ENCODE data around the gene POU3F2. TPM values are rescaled to one million over a fixed set of nuclear protein-coding genes. Genes with fewer than 3 reads are reported as not detected.

POU3F2 gene
- total and polyA plus RNA-seq, 2 of the 13 experiments (the other 11 are each of a cell fraction or from before 2014, with no cell fraction given) = not detected

GRCh38 chr6:98824162-98824901 is 10.0 kb upstream of the POU3F2 start:
- intact Hi-C loops (cut with micrococcal nuclease; ENCODE audit: unreplicated experiment) (no loop called here), in situ Hi-C loops (cut with HindIII; ENCODE audit: extremely low pct_ligation_motif_present, low pct_unique_long_range_greater_than_20kb) (no loop called here)
- H3K36me3 ChIP-seq (replicated peaks in 1 of 2; ENCODE audit: control insufficient read depth in 1 of 2, insufficient read depth in 2 of 2, low read length in 2 of 2) = no peaks in the 10 kb centered on the region
- H3K9ac ChIP-seq (ENCODE audit: insufficient read depth, low read depth, low read length) = no peak overlapping the region
- no TSS peak for BruUV-seq (replicated peaks)
- DNase-seq (ENCODE audit: low spot score) (no peak), FAIRE-seq (no peak), ATAC-seq (no peak)
- H3K9me3 ChIP-seq (ENCODE audit: low read length) = no peaks in the 10 kb centered on the region
- ChIA-PET POLR2A (no interaction called here), CTCF (ENCODE audit: low intra/inter-chr PET ratio, low total read pairs) (no interaction called here)
- no peak overlapping the region for H3K4me3 ChIP-seq (replicated peaks in 1 of 3; ENCODE audit: insufficient read depth in 1 of 3, low read depth in 2 of 3, low read length in 3 of 3)
- no peak overlapping the region for H3K4me2 ChIP-seq (ENCODE audit: low read depth, low read length)
- H2AFZ ChIP-seq (ENCODE audit: low read length) = no peak overlapping the region
- H3K27ac ChIP-seq (ENCODE audit: extremely low read length, insufficient read depth, low read length) = no peak overlapping the region
- H4K20me1 ChIP-seq (ENCODE audit: insufficient read depth, low read length) = no peaks in the 10 kb centered on the region
- H3K27me3 ChIP-seq (ENCODE audit: control insufficient read depth in 1 of 2, insufficient read depth in 2 of 2, low read length in 2 of 2) = peaks cover 3 to 64% of the 10 kb centered on the region in 2 experiments; a peak in 4 of 5 replicates
- H3K4me1 ChIP-seq (ENCODE audit: insufficient read depth, low read length) = no peaks in the 10 kb centered on the region
- no peaks in the 10 kb centered on the region for H3K79me2 ChIP-seq (ENCODE audit: insufficient read depth, low read length)
- no peak for TF ChIP-seq GATAD1 (CRISPR knock-in tag; IDR thresholded peaks at IDR 0.05)
- no peak for TF ChIP-seq GPN1 (CRISPR knock-in tag; IDR thresholded peaks at IDR 0.05; ENCODE audit: borderline replicate concordance)
- TF ChIP-seq MED13 (CRISPR knock-in tag; IDR thresholded peaks at IDR 0.05) = no peak
- no peak for TF ChIP-seq TCF7L2 (IDR thresholded peaks at IDR 0.05; ENCODE audit: low read depth, low read length)
- 23% methylated on average over 14 of the region's 44 CpGs for WGBS (ENCODE audit: low lambda C conversion rate)

GRCh38 chr6:98824902-98825599 is 9.3 kb upstream of the POU3F2 start:
- Histone ChIP-seq H3K4me2 (ENCODE audit: low read depth, low read length) (no peak overlapping the region), H3K4me3 (replicated peaks in 1 of 3; ENCODE audit: insufficient read depth in 1 of 3, low read depth in 2 of 3, low read length in 3 of 3) (no peak overlapping the region), H3K27ac (ENCODE audit: extremely low read length, insufficient read depth, low read length) (no peak overlapping the region), H2AFZ (ENCODE audit: low read length) (no peak overlapping the region), H4K20me1 (ENCODE audit: insufficient read depth, low read length) (no peaks in the 10 kb centered on the region), H3K79me2 (ENCODE audit: insufficient read depth, low read length) (no peaks in the 10 kb centered on the region), H3K9me3 (ENCODE audit: low read length) (no peaks in the 10 kb centered on the region), H3K4me1 (ENCODE audit: insufficient read depth, low read length) (no peaks in the 10 kb centered on the region), H3K27me3 (ENCODE audit: control insufficient read depth in 1 of 2, insufficient read depth in 2 of 2, low read length in 2 of 2) (peaks cover 3 to 67% of the 10 kb centered on the region in 2 experiments; a peak in 4 of 5 replicates), H3K36me3 (replicated peaks in 1 of 2; ENCODE audit: control insufficient read depth in 1 of 2, insufficient read depth in 2 of 2, low read length in 2 of 2) (no peaks in the 10 kb centered on the region), H3K9ac (ENCODE audit: insufficient read depth, low read depth, low read length) (no peak overlapping the region)
- intact Hi-C loops (cut with micrococcal nuclease; ENCODE audit: unreplicated experiment) = no loop called here
- in situ Hi-C loops (cut with HindIII; ENCODE audit: extremely low pct_ligation_motif_present, low pct_unique_long_range_greater_than_20kb) = loop anchor here (25.0 kb wide), 5 partner anchors 287 to 1763 kb away; no protein-coding TSS in a partner anchor
- ChIA-PET CTCF (ENCODE audit: low intra/inter-chr PET ratio, low total read pairs) (no interaction called here), POLR2A (no interaction called here)
- FAIRE-seq (no peak), ATAC-seq (no peak), DNase-seq (ENCODE audit: low spot score) (no peak)
- WGBS (ENCODE audit: low lambda C conversion rate) = 47% methylated on average over 25 of the region's 32 CpGs
- no TSS peak for BruUV-seq (replicated peaks)
- TF ChIP-seq ZMAT3 (CRISPR knock-in tag; conservative IDR thresholded peaks at IDR 0.05) (no peak), SPEN (CRISPR knock-in tag; IDR thresholded peaks at IDR 0.05; ENCODE audit: low read depth) (no peak), ZNF788 (CRISPR knock-in tag; IDR thresholded peaks at IDR 0.05; ENCODE audit: borderline replicate concordance) (no peak), ZC3H13 (CRISPR knock-in tag; IDR thresholded peaks at IDR 0.05) (no peak), DZIP1 (CRISPR knock-in tag; IDR thresholded peaks at IDR 0.05) (no peak), POLR2AphosphoS5 (IDR thresholded peaks at IDR 0.05; ENCODE audit: low read depth, low read length) (no peak), ZNF724P (CRISPR knock-in tag; IDR thresholded peaks at IDR 0.05; ENCODE audit: borderline replicate concordance) (no peak), ZNF792 (CRISPR knock-in tag; IDR thresholded peaks at IDR 0.05) (no peak), POLR2A (IDR thresholded peaks at IDR 0.05; ENCODE audit: insufficient read depth in 1 of 2, low read depth in 2 of 2, low read length in 2 of 2) (no peak), MYNN (CRISPR knock-in tag; IDR thresholded peaks at IDR 0.05; ENCODE audit: low read depth) (no peak), ZNF121 (CRISPR knock-in tag; IDR thresholded peaks at IDR 0.05) (no peak), KLF12 (CRISPR knock-in tag; IDR thresholded peaks at IDR 0.05; ENCODE audit: borderline replicate concordance) (no peak), ZNF768 (CRISPR knock-in tag; IDR thresholded peaks at IDR 0.05) (no peak), TOE1 (CRISPR knock-in tag; IDR thresholded peaks at IDR 0.05) (no peak)
